Measurements from ENCODE around the gene PRRT1B. TPM values are rescaled to one million over a fixed set of nuclear protein-coding genes. Genes with fewer than 3 reads are reported as not detected.

PRRT1B gene
- total RNA-seq, 2 experiments from 2014 or later, result not detected

DNA sequence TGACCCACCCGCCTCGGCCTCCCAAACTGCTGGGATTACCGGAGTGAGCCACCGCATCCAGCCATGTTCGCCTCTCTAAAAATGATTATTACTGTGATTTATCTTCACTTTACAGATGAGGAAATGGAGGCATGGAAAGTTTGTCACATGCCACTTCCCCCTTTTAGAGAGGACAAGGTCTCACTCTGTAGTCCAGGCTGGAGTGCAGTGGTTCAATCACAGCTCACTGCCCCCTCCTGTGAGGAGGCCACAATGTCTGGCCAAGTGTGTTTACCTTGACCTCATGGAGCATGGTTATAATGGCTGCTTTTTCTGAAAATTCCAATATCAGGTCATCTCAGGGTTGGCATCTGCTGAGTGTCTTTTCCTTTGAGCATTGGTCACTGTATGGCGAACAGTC, 6.7 kb downstream of the PRRT1B start:
- H3K27me3 Mint-ChIP-seq, result peaks cover 85% of the 10 kb centered on the region
- H3K27ac Mint-ChIP-seq, result no peak overlapping the region
- ChIA-PET POLR2A (no interaction called here), CTCF (no interaction called here)
- TF ChIP-seq, protein P1, sequence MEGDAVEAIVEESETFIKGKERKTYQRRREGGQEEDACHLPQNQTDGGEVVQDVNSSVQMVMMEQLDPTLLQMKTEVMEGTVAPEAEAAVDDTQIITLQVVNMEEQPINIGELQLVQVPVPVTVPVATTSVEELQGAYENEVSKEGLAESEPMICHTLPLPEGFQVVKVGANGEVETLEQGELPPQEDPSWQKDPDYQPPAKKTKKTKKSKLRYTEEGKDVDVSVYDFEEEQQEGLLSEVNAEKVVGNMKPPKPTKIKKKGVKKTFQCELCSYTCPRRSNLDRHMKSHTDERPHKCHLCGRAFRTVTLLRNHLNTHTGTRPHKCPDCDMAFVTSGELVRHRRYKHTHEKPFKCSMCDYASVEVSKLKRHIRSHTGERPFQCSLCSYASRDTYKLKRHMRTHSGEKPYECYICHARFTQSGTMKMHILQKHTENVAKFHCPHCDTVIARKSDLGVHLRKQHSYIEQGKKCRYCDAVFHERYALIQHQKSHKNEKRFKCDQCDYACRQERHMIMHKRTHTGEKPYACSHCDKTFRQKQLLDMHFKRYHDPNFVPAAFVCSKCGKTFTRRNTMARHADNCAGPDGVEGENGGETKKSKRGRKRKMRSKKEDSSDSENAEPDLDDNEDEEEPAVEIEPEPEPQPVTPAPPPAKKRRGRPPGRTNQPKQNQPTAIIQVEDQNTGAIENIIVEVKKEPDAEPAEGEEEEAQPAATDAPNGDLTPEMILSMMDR (IDR thresholded peaks at IDR 0.05), result no peak
- Histone ChIP-seq H3K4me1 (ENCODE audit: insufficient read depth, low read length) (peaks cover 2% of the 10 kb centered on the region), H3K9me3 (ENCODE audit: control insufficient read depth in 1 of 2, insufficient read depth in 1 of 2, low read length in 2 of 2) (peaks cover 0 to 14% of the 10 kb centered on the region in 2 experiments), H3K27ac (ENCODE audit: low read depth in 1 of 2, low read length in 2 of 2) (no peak overlapping the region), H3K36me3 (ENCODE audit: insufficient read depth, low read length) (no peaks in the 10 kb centered on the region), H3K27me3 (ENCODE audit: control insufficient read depth in 1 of 2, insufficient read depth in 2 of 2, low read length in 2 of 2) (peaks cover 26 to 33% of the 10 kb centered on the region in 2 experiments), H3K4me3 (ENCODE audit: low read length) (no peak overlapping the region)
- DNase-seq, result no peak
- intact Hi-C loops (cut with DNase I, micrococcal nuclease), result no loop called here
- peaks cover 9% of the 10 kb centered on the region for H3K4me1 Mint-ChIP-seq (ENCODE audit: low read depth)
- ATAC-seq (ENCODE audit: poor library complexity), result no peak
- no peak overlapping the region for H3K4me3 Mint-ChIP-seq
- H3K36me3 Mint-ChIP-seq (ENCODE audit: low read depth), result no peaks in the 10 kb centered on the region
- no peaks in the 10 kb centered on the region for H3K9me3 Mint-ChIP-seq

DNA sequence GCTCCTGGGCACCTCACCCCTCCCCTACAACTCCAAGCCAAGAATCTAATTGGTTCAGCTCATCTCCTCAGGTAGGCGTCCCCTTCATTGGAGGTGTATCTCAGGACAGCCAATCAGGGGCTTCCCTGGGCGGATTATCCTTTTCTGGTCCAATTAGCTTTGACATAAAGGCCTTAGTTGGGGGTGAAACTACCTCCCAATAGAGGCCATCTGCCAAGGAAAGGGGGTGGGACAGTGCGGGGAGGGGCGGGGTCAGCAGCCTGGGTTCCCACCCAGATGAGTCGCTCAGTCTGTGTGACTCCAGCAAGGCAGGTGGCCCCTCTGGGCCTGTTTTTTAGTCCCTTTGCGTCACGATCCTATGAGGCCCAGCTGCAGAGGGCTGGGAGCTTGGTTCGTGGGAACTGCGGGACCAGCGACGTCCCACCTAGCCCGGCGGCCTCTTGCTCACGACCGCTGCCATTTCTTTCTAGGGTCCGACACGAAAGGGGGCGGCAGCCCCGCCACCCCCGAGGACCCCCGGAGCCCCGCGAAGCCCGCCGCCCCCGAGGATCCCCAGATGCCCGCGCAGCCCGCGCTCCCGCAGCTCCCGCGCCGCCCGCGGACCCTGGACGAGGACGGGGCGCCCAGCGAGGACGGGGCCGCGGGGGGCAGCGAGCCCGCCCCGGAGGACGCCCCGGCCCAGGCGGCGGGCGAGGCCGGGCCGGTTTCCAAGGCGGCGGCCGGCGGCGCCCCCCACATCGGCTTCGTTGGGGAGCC, 8.9 kb downstream of the PRRT1B start:
- POLR2A ChIA-PET, result interaction anchor here (0.6 kb wide), 1 partner anchor 326 kb away, joined by 3 read pairs; no protein-coding TSS in a partner anchor
- CTCF ChIA-PET, result interaction anchor here (0.6 kb wide), 1 partner anchor 409 kb away, joined by 3 read pairs; no protein-coding TSS in a partner anchor
- DNase-seq (no peak), ATAC-seq (ENCODE audit: poor library complexity) (no peak)
- H3K9me3 ChIP-seq (ENCODE audit: control insufficient read depth in 1 of 2, insufficient read depth in 1 of 2, low read length in 2 of 2), result peaks cover 0 to 14% of the 10 kb centered on the region in 2 experiments
- no peaks in the 10 kb centered on the region for H3K4me1 ChIP-seq (ENCODE audit: insufficient read depth, low read length)
- no peaks in the 10 kb centered on the region for H3K36me3 ChIP-seq (ENCODE audit: insufficient read depth, low read length)
- Mint-ChIP-seq H3K27me3 (peaks cover 64% of the 10 kb centered on the region), H3K4me3 (no peak overlapping the region), H3K9me3 (no peaks in the 10 kb centered on the region), H3K36me3 (ENCODE audit: low read depth) (no peaks in the 10 kb centered on the region), H3K27ac (no peak overlapping the region), H3K4me1 (ENCODE audit: low read depth) (no peaks in the 10 kb centered on the region)
- intact Hi-C loops (cut with DNase I, micrococcal nuclease), result no loop called here
- TF ChIP-seq, protein P1 (IDR thresholded peaks at IDR 0.05), result no peak
- no peak overlapping the region for H3K27ac ChIP-seq (ENCODE audit: low read depth in 1 of 2, low read length in 2 of 2)
- H3K27me3 ChIP-seq (ENCODE audit: control insufficient read depth in 1 of 2, insufficient read depth in 2 of 2, low read length in 2 of 2), result peaks cover 20 to 25% of the 10 kb centered on the region in 2 experiments
- no peak overlapping the region for H3K4me3 ChIP-seq (ENCODE audit: low read length)

DNA sequence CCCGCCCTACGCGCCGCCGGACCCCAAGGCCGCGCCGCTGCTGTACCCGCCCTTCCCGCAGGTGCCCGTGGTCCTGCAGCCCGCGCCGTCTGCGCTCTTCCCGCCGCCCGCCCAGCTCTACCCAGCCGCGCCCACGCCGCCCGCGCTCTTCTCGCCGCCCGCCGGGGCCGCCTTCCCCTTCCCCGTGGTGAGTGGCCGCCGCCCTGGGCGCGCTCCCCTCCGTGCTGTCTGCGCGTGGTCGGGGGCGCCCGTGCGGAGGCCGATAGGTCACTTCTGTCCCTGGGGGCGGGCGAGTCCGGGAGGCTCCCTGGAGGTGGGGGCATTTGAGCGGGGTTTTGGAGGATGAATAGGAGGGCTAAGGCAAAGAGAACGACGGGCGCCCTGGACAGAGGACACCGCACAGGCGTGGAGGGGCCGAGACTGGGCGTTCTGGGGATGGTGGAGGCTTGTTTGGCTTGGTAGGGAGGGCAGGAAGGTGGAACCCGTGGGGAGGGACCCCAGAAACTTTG, 9.6 kb downstream of the PRRT1B start:
- ChIA-PET POLR2A (interaction anchor here (0.6 to 1.2 kb wide), 2 partner anchors 15 to 325 kb away, joined by 3 read pairs; no protein-coding TSS in a partner anchor), CTCF (no interaction called here)
- Mint-ChIP-seq H3K36me3 (ENCODE audit: low read depth) (no peaks in the 10 kb centered on the region), H3K4me1 (ENCODE audit: low read depth) (no peaks in the 10 kb centered on the region), H3K9me3 (no peaks in the 10 kb centered on the region), H3K4me3 (no peak overlapping the region), H3K27me3 (peaks cover 58% of the 10 kb centered on the region), H3K27ac (no peak overlapping the region)
- ATAC-seq (ENCODE audit: poor library complexity) (peak; percentile 48), DNase-seq (peak in 1 of 14 experiments; percentile 21)
- H3K9me3 ChIP-seq (ENCODE audit: control insufficient read depth in 1 of 2, insufficient read depth in 1 of 2, low read length in 2 of 2), result peaks cover 0 to 14% of the 10 kb centered on the region in 2 experiments
- H3K36me3 ChIP-seq (ENCODE audit: insufficient read depth, low read length), result no peaks in the 10 kb centered on the region
- H3K27ac ChIP-seq (ENCODE audit: low read depth in 1 of 2, low read length in 2 of 2), result no peak overlapping the region
- TF ChIP-seq, protein P1 (IDR thresholded peaks at IDR 0.05), result no peak
- H3K27me3 ChIP-seq (ENCODE audit: control insufficient read depth in 1 of 2, insufficient read depth in 2 of 2, low read length in 2 of 2), result peaks cover 20 to 25% of the 10 kb centered on the region in 2 experiments
- intact Hi-C loops (cut with DNase I, micrococcal nuclease), result no loop called here
- H3K4me1 ChIP-seq (ENCODE audit: insufficient read depth, low read length), result no peaks in the 10 kb centered on the region
- H3K4me3 ChIP-seq (ENCODE audit: low read length), result no peak overlapping the region

All from CD4-positive, alpha-beta T cell (primary cell).